Fibroblast of skin of left biceps (primary cell): ENCODE results near the gene CDCA4.

Source experiments
- DNase-seq, 2 experiments: peaks; one replicate each; pipeline ENCODE4 v3.0.0-alpha.2; 2013; ENCODE audit warnings: low read depth in 2 of 2

CDCA4 gene

DNA sequence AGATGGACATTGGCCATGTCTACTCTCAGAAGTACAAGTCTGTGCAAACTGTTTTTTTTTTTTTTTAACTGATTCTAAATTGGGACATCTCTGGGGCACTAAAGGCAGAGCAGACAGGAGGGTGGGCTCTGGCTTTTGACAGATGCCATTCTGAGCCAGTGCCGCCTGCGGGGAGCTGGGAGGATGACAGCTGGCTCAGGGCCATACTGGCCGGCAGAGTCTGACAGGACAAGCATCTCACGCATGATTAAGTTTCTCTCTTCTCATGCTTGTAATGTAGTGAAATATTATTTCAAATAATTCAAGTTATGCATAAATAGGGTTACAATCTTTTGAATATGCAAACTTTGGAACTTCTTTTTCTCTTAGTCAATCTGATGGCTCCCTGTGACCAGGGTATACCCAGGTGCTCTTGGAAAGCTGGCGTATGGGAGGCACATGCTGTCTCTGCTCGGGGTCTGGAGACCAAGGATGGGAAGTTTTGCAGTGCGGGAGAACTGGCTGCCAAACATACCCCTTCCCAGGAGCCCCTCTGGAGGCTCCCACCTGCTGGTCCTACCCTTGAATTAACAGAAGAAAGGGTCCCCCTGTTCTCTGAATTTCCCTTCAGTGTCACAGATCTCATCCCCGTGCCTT lies 7.6 kb downstream of the CDCA4 start:
- no peak for DNase-seq

DNA sequence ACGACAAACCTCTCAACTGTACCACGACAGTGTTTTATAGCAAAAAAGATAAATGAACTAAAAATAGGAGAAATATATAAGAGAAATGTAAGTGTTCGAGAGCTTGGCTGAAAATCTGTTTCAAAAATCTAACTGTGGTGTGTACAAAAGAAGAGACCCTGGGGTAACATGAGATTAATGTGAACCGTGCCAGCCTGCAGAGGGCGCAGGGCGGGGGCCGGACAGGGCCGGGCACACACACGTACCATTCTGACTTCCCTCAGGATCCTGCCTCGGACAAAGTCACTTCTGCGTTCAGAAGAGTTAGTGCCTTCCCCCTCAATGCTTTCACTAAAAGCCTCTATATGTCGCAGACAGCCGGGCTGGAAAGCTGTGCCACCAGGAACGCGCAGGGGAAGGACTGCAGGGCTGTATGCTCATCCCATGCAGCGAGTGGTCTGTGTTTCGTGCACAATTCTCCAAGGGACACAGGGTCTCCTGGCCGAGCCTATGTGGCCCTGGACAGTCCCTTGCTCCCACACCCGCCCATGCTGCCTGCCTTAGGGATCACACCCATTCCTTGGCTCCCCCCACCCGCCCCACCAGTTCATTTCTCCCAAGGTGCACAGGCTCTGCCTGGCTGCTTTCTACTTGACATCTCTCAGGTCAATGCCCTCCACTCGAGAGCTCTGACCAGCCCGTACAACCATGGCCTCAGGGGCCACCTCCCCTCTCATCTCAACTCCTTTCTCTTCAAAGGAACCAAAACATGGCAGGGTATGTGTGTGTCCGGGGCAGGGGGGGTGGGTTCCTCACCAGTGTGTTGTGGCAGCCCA lies 8.5 kb downstream of the CDCA4 start:
- no peak for DNase-seq

DNA sequence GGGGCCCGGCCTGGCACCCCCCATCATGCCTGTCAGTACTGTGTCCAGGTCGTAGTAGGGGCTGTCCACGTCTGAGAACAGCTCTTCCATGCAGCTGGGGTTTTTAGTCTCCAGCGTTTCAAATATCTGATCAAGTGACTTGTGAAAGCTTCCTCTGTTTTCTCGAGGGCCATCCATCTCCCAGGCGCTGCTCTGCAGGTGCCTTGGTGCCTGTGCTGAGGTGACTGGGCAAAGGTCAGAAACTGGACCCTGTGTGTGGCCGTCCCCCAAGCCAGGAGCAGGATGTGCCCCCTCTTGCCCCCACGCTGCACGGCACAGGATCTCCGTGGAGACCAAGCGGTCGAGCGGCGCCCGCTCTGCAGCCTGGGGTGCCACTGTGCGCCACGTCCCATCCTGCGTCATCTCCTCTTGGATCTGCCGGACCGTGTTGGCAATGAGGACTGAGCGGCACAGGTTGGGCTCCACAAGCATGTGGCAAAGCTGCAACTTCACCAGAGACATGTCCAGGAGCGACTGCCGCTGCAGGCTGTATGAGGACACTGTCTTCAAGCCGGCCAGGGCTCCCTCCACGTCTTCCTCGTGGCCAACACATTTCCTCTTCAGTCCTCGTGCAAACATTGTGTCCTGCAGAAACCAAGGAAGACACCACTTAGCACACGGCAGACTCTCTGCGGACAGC lies 9.4 kb downstream of the CDCA4 start:
- DNase-seq = no peak

DNA sequence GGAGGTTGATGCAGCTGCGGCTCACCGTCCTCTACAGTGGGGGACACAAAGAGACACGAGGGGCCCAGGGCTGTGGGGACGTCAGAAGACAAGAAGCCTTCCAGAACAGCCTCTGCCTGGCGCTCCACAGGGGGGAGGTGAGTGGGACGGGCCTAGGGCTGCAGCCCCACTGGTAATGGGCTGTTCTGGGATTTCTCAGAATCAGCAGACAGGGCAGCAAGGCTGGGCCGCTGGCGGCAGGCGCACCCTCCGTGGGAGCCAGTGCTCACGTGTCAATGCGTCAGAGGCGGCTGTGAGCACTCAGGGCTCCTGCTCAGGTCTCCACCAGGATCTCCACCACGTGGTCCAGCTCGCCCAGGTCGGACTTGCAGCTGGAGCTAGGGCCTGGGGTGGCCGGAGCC lies 10.0 kb downstream of the CDCA4 start:
- DNase-seq = no peak

DNA sequence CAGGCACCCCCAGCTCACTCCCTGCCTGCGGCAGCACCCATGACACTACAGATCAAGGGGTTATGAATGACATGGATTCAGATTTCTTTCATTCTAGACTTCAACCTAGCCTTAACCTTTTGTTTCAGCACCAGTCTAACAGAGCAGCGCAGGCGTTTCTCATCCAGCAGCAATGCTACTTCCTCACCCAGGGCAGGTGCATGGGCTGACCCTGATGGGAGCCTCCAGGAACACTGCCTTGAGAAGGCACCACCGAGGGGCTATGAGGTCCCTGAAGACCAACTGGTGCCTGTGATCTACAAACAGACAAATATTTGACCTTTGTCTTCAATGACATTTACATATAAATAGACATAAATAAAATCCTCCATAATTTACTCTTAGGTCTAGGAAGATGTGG lies 10.8 kb downstream of the CDCA4 start:
- DNase-seq = no peak

DNA sequence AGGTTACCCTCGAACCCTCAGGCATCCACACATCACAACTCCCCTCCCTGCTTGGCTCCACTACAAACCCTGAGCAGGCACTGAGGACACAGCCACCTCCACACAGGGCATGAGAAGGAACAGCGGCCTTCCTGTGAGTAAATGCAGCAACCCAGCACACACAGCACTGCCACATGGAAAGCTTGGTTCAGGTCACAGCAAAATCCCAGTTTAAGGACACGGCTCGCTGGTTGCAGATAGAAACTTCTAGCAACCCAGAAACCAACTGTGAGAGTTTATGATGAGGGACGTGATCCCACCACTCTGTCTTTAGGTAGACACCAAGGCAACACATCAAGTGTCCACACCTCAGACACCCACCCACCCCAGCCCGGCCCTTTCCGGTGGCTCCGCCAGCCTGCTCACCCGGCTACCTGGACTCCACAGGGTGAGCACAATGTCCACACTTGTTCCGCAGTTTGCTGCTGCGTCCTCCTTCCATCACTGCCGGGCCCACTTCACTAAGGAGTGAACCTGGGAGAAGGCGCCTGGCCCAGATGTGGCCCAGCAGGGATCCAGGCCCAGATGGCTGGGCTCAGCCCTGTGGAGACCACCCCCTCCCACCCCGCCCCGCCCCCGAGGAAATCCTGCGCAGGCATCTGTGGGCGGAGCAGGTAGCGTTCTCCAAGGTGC lies 13.2 kb downstream of the CDCA4 start:
- no peak for DNase-seq

DNA sequence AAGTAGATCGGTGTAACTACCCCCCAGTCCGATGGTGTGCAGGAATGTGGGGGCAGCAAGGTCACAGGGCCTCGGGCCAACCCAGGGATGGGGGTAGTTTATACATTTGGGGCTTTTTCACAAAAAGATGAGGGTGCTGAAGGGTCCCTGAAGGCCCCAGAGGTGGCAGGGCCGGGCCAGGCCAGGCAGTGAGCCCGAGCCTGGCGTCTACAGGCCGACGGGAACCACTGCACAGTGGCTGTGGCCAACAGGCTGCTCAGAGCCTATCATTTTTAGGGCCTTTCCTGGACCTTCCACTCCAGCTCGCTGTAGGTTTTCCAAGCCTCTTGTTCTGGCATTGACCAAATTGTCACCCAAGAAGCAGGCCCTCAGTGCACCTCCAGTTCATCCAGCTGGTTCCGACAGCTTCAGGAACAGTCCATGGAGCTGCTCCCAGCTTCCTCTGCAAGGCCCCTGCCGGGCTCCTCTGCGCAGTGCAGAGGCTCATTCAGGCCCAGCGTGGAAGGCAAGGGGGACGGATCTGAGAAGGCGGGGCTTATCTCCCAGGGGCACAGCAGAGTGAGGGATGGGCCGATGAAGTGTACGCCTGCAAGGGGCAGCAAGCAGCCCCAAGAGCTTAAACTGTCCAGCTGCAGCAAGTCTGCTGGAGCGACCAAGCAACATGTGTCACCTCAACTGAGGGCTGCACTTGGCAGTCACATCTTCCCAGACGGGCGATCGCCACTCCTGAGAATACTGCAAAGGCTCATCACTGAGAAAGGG lies 13.9 kb downstream of the CDCA4 start:
- no peak for DNase-seq

DNA sequence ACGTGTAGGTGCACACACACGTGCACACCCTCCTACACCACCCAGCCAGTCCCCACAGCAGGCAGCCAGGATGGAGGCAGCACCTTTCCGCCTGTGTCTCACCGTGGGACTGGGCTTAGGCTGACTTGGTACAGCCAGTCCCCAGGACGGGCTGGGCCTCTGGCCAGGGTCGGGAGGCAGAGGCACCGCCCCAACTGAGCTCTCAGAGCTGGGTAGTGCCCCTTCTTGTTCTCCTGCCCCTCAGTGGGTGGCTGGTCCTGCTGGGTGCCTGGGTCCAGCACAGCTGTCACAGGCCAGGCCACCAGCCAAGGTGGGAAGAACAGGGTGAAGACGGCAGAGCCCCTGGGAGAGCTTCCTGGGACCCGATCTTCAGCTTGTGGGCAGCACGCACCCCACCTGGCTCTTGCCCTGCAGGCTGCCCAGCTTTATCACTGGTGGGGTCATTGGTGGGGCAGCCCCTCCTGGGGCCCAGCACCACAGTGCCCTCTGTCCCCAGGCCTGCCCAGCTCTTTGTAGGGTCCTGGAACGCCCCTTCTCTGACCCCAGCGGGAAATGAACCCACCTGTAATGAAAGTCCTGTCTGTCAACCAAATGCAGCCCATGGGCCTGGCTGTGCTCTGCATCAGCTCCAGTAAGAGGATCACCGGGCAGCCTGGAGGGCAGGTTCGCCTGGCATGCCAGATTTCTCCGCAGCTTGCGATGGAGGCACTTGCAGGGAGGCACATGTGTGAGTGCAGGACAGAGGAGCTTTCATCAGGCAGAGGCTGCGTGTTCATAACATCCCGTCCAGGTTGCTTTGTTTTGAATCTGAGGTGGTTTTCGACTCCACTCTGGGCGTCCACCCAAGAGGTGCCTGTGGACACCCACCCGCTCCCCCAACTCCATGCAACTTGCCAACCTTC lies 14.7 kb downstream of the CDCA4 start:
- DNase-seq = no peak

DNA sequence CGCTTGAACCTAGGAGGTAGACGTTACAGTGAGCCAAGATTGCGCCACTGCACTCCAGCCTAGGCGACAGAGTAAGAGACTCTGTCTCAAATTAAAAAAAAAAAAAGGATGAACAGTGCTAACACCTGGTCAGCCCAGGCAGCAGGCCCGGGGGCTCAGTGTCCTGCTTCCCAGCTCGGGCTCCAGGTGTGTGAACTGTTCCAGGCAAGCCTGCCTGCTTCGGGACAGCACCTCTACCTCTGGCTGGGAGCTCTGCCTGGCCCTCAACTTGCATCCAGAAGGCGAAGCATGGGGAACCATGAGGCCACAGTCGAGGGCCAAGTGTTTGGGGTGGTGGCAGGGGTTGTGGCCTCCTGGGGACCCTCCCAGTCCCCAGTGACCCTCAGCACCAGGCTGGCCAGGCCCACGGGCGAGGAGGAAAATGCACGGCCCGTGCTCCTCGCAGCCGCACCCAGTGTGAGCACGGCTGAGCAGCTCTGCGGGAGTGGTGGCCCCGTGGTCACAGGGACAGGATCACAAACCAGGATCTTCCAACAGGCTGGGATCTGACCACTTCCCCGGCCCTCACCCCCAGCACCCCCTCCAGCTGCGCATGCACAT lies 15.5 kb downstream of the CDCA4 start:
- no peak for DNase-seq

DNA sequence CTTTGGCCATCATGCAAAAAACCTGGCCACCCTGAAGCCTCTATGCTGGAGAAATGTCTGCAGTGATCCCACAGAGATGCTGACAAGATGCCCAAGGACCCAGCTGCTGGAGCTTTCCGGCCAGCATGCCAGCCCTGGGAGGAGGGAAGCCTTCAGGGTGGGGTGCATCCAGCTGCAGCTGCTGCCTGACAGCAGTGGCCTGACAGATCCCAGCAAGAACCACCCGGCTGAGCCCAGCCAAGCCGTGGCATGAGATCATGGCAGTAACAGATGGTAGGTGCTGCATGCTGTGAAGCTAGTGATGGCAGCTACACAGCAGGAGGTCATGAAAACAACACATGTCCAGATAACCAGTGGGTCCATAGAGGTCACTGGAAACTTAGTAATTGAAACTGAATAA lies 21.5 kb downstream of the CDCA4 start:
- no peak for DNase-seq

DNA sequence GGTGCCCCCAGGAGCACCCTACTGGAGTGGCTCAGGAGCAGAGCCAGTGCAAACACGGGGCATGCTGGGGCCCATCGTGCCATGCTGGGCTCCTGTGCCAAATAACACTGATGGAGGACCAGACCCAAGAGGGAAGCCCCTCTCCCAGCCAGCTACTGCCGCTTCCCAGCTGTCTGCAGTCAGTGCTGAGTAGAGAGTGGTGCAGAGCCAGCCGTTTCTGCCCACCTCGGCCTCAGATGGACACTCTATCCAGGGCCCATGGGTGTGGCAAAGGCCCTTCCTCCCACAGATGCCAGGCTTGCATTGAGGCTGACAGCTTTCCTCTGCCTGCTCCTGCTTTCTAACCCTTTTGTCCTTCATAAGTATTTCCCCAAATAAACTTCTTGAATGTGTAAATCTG lies 22.1 kb downstream of the CDCA4 start:
- DNase-seq = no peak

DNA sequence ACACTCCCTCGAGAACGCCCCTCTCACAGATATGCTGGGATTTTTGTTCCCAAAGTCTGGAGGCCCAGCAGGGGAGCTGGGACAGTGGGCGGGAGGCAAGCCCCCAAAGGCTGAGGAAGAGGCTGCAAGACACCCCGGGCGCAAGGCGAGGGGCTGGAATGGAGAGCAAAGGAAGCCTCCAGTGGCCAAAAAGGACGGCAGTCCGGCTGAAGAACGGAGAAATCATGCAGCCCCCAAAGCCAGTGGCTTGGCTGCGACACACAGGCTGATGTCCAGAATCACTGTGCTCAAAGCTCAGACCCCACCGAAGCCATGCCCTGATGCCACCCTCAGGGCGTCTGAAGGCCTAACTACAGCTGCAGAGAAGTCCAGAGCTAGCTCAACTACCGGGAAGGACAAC lies 24.4 kb downstream of the CDCA4 start:
- DNase-seq = no peak

DNA sequence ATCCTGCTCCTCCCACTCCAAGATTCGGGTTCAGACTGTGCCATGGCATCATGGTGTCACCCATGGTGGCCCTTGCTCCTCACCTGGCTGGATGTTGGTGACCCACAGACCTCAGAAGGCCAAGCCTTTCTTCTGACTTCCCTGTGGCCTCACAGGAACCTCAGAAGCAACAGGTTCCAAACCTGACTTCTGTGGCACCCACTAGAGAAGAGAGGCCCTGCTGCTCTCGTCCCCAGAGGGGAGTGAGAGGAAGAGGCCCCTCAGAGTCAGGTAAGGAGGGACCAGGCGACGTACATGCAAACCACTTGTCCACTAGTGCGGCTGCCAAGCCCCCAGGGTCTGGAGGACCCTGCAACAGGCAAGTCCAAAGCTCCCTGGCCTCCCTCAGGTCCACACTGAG lies 24.9 kb downstream of the CDCA4 start:
- no peak for DNase-seq

DNA sequence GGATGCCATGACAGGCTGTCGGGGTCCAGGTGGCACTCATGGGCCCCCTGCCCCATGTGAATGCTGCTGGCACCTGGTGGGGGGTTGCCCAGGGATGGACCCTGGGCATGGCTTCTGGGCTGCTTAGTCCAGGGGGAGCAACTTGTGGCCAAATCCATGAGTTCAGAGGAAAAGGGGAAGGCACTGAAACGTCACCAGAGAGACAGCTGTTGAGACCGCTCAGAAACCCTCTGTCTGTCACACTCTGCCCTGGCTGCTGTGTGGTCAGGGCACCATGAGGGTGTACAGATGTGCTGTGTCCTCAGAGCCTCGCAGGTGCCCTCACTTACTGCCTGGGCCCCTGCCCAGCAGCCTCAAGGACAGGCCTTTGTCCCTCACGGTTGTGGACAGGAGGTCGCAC lies 25.9 kb downstream of the CDCA4 start:
- DNase-seq = no peak

DNA sequence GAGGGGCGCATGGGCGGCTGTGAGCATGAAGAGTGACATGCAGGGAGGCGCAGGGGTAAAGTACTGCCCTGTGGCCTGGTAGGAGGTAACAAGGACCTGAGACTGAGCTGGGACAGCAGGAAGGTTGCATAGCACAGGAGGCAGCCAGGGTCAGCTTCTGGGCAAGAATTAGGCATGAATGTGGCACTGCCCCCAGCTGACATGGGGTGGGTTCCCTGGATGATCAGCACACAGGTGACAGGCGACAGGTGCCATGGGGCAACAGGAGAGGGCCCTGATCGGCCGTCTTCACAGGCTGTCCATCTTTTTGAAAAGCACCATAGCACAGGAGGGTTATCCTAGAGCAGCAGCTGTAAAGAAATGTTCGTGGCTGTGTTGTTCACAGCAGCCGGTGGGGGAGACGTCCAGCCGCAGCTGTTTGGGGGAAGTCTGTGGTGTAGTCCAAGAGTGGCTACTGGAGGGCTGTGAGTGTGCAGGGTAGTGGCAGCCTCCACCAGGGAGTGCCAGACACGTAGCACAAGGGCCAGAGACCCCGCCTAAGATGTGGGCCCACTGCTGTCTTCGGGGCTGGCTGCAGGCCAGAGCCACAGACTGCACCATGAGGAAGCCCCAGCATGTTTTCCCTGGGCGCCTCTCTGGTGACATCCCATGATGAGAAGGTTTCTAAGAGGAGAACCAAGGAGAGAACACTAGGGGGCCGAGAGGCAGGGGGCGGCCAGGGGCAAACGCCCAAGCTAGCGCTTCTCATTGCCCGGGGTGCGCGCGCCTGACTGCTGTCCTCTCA lies 26.9 kb downstream of the CDCA4 start:
- no peak for DNase-seq

DNA sequence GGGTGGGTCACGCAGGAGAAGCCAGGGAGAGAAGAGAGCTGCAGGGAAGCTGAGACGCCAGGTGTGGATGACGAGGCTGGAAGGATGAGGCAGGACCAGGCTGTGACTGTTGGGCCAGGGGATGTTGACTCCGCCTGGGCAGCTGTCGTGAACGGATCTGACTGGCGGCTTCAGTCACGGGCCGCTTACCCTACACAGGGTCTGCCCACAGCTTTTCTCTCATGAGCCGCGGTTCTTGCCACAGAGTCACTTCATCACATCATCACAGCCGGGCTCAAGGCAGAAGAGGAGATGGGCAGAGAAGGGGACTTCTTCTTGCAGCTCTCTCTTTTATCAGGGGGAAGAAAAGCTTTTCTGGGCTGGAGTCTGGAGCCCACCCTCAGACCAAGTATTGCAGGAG lies 27.6 kb downstream of the CDCA4 start:
- DNase-seq = no peak

DNA sequence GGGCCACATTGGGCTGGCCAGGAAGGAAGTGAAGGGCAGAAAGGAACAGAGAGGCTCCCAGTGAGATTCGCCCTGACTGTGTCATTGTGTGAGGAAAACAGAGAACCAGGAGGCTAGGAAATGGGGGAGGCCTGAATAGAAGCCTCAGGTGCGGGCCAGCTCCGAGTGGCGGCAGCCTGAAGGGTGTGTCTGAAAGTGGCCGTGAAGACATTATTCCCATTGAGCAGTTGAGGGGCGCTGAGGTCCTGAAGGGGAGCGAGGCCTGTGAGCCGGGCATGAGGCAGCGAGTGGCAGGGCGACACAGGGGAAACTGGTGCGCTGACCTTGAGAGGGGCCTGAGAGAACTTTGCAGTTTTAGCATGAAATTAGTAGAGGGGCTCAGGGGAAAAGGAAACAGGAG lies 28.4 kb downstream of the CDCA4 start:
- no peak for DNase-seq

DNA sequence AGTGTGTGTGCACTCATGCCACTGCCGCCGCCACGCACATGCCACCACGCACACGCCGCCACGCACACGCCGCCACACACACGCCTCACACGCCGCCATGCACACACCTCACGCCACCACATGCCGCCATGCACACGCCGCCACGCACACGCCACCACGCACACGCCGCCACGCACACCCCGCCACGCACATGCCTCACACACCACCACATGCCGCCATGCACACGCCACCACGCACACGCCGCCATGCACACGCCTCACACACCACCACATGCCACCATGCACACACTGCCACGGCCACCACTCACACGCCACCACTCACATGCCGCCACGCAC lies 29.0 kb downstream of the CDCA4 start:
- no peak for DNase-seq

DNA sequence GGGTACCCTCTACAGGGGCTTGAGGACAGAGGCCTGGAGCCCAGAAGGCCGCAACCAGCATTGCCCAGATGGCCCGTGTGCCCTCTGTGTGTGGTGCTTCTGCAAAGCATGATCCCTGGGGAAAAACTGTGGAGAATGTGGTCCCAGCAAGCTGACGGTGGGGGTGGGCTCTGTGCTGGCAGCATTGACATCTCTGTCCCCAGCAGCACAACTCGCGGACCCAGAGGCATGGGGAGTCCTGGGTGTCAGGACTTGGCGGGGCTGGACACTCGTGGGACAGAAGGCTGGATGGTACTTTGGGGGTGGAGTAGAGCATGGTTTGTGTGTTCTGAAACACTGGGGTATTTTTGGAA lies 31.0 kb downstream of the CDCA4 start:
- DNase-seq = no peak
